H1 (cell line): ENCODE results near the gene CIAO2B. TPM values are rescaled to one million over a fixed set of nuclear protein-coding genes. Genes with fewer than 3 reads are reported as not detected.

Experiments
- CTCF ChIA-PET: fragments of 300-600 bp; sonication (Branson Sonifier 250); formaldehyde crosslinking; loops from one replicate; lab custom pipeline; 2021; ENCODE audit not compliant: partially characterized antibody; lab: Charles Lee
- POLR2A ChIA-PET: fragments of 300-600 bp; sonication (Branson Sonifier 250); formaldehyde crosslinking; loops from one replicate; lab custom pipeline; 2021; ENCODE audit warnings: inconsistent platforms; ENCODE audit not compliant: partially characterized antibody; lab: Charles Lee
- DNase-seq, 2 experiments: peaks; one replicate each; pipeline versions ENCODE4 v3.0.0 to v3.0.0-alpha.2; 2010 to 2022; ENCODE audit warnings: low spot score in 2 of 2, low read depth in 1 of 2, mixed read lengths in 1 of 2
- FAIRE-seq: peaks from 2 replicates; lab custom pipeline; 2011; peaks lifted over from hg19 to GRCh38; lab: Jason Lieb, UNC
- H2AFZ ChIP-seq: 2 replicates; pipeline ENCODE4 v1.8.1; 2012; ENCODE audit warnings: low read length, inconsistent platforms
- H2AK5ac ChIP-seq: 2 replicates; pipeline ENCODE4 v1.6.1; 2013; ENCODE audit warnings: low read depth, low read length
- H2BK120ac ChIP-seq: replicated peaks from 2 replicates; pipeline ENCODE3; 2013; ENCODE audit warnings: low read depth, low read length, inconsistent platforms
- H2BK12ac ChIP-seq: 2 replicates; pipeline ENCODE4 v1.6.1; 2013; ENCODE audit warnings: low read depth, low read length
- H2BK15ac ChIP-seq: 2 replicates; pipeline ENCODE4 v1.6.1; 2013; ENCODE audit warnings: low read length
- H2BK20ac ChIP-seq: 2 replicates; pipeline ENCODE4 v1.6.1; 2013; ENCODE audit warnings: low read length
- H2BK5ac ChIP-seq: 2 replicates; pipeline ENCODE4 v1.6.1; 2013; ENCODE audit warnings: low read depth, low read length
- H3K14ac ChIP-seq: 2 replicates; pipeline ENCODE4 v1.6.1; 2013; ENCODE audit warnings: inconsistent platforms; ENCODE audit not compliant: insufficient read length
- H3K18ac ChIP-seq: 2 replicates; pipeline ENCODE4 v1.6.1; 2013; ENCODE audit warnings: low read length; ENCODE audit errors: extremely low read depth
- H3K23ac ChIP-seq: 2 replicates; pipeline ENCODE4 v1.6.1; 2013; ENCODE audit warnings: inconsistent platforms; ENCODE audit not compliant: insufficient read length
- H3K23me2 ChIP-seq: 2 replicates; pipeline ENCODE4 v1.6.1; 2013; ENCODE audit warnings: low read depth, low read length
- H3K27ac ChIP-seq: 2 replicates; pipeline ENCODE4 v1.6.1; 2011; ENCODE audit warnings: low read depth, low read length, inconsistent platforms
- H3K27me3 ChIP-seq, 4 experiments: replicated peaks in 1 of 4; 1 replicate in 1 of 4; 2 replicates in 3 of 4; pipeline versions ENCODE4 v1.6.1 to v1.8.1; 2011 to 2013; ENCODE audit warnings: low read length in 3 of 4, mild to moderate bottlenecking in 3 of 4, inconsistent platforms in 2 of 4, mixed read lengths in 2 of 4, moderate library complexity in 1 of 4; ENCODE audit not compliant: control insufficient read depth in 3 of 4, insufficient read depth in 3 of 4; ENCODE audit errors: extremely low read depth in 1 of 4
- H3K36me3 ChIP-seq, 4 experiments: 2 replicates each; pipeline versions ENCODE4 v1.6.1 to v1.8.1; 2011 to 2013; ENCODE audit warnings: mild to moderate bottlenecking in 4 of 4, low read length in 3 of 4, moderate library complexity in 2 of 4, control low read depth in 1 of 4, inconsistent platforms in 1 of 4; ENCODE audit not compliant: insufficient read depth in 4 of 4, control insufficient read depth in 2 of 4
- H3K4ac ChIP-seq: replicated peaks from 2 replicates; pipeline ENCODE3; 2013; ENCODE audit warnings: low read length, low read depth, mixed read lengths, inconsistent platforms; ENCODE audit not compliant: insufficient read length
- H3K4me1 ChIP-seq, 4 experiments: replicated peaks in 1 of 4; 1 replicate in 1 of 4; 2 replicates in 3 of 4; pipeline versions ENCODE4 v1.6.1 to v1.8.1; 2011 to 2013; ENCODE audit warnings: low read length in 3 of 4, inconsistent platforms in 2 of 4, mixed read lengths in 1 of 4; ENCODE audit not compliant: insufficient read depth in 4 of 4, control insufficient read depth in 3 of 4
- H3K4me2 ChIP-seq, 2 experiments: 2 replicates each; pipeline versions ENCODE4 v1.6.1 to v1.8.1; 2011 to 2013; ENCODE audit warnings: low read depth in 2 of 2, low read length in 2 of 2, control low read depth in 1 of 2, inconsistent platforms in 1 of 2, mild to moderate bottlenecking in 1 of 2; ENCODE audit not compliant: insufficient read depth in 1 of 2
- H3K4me3 ChIP-seq, 4 experiments: fragments of 200-600, 300-600 bp in 1 of 4; sonication (generic), shearing (Covaris generic), sonication (Bioruptor Twin) in 1 of 4; 2 replicates each; pipeline versions ENCODE4 v1.5.1 to v1.8.1; 2011 to 2016; ENCODE audit warnings: low read length in 4 of 4, low read depth in 3 of 4, control low read depth in 2 of 4, inconsistent platforms in 2 of 4, mild to moderate bottlenecking in 2 of 4, mixed read lengths in 1 of 4, moderate library complexity in 1 of 4; ENCODE audit not compliant: insufficient read depth in 2 of 4; ENCODE audit errors: extremely low read depth in 1 of 4
- H3K56ac ChIP-seq: replicated peaks from 2 replicates; pipeline ENCODE3; 2013; ENCODE audit warnings: low read depth, mild to moderate bottlenecking, mixed read lengths, low read length, inconsistent platforms; ENCODE audit not compliant: insufficient read length
- H3K79me1 ChIP-seq: 2 replicates; pipeline ENCODE4 v1.6.1; 2013; ENCODE audit warnings: low read depth, low read length, control low read depth
- H3K79me2 ChIP-seq, 2 experiments: 2 replicates each; pipeline versions ENCODE4 v1.6.1 to v1.8.1; 2012 to 2013; ENCODE audit warnings: low read length in 2 of 2, mild to moderate bottlenecking in 2 of 2, inconsistent platforms in 1 of 2; ENCODE audit not compliant: insufficient read depth in 2 of 2, control insufficient read depth in 1 of 2
- H3K9ac ChIP-seq, 4 experiments: replicated peaks in 1 of 4; 1 replicate in 1 of 4; 2 replicates in 3 of 4; pipeline versions ENCODE4 v1.6.1 to v1.8.1; 2011 to 2013; ENCODE audit warnings: low read depth in 3 of 4, low read length in 3 of 4, control low read depth in 2 of 4, mild to moderate bottlenecking in 2 of 4, moderate library complexity in 2 of 4, inconsistent platforms in 1 of 4; ENCODE audit errors: extremely low read depth in 1 of 4
- H3K9me3 ChIP-seq, 2 experiments: 2 replicates each; pipeline versions ENCODE4 v1.6.1 to v1.8.1; 2012 to 2013; ENCODE audit warnings: mild to moderate bottlenecking in 2 of 2, moderate library complexity in 2 of 2, control low read depth in 1 of 2, inconsistent platforms in 1 of 2, low read depth in 1 of 2, low read length in 1 of 2, mixed read lengths in 1 of 2; ENCODE audit not compliant: insufficient read depth in 2 of 2
- H4K20me1 ChIP-seq, 2 experiments: replicated peaks in 1 of 2; 2 replicates each; pipeline versions ENCODE3 to v1.8.1; 2011 to 2013; ENCODE audit warnings: inconsistent platforms in 2 of 2, low read length in 2 of 2, mild to moderate bottlenecking in 1 of 2; ENCODE audit not compliant: insufficient read depth in 2 of 2, control insufficient read depth in 1 of 2
- H4K5ac ChIP-seq: 2 replicates; pipeline ENCODE4 v1.6.1; 2013; ENCODE audit warnings: low read length, low read depth, mixed read lengths, inconsistent platforms; ENCODE audit not compliant: insufficient read length
- H4K8ac ChIP-seq: 2 replicates; pipeline ENCODE4 v1.8.0; 2013; ENCODE audit warnings: mild to moderate bottlenecking, moderate library complexity, low read length, inconsistent platforms; ENCODE audit not compliant: insufficient read depth; ENCODE audit errors: extremely low read depth
- H4K91ac ChIP-seq: replicated peaks from 2 replicates; pipeline ENCODE3; 2013; ENCODE audit warnings: low read length, mixed read lengths, inconsistent platforms; ENCODE audit not compliant: insufficient read length
- ATF2 ChIP-seq: IDR thresholded peaks from 2 replicates; pipeline ENCODE4 v1.6.1; 2012; ENCODE audit warnings: low read length, inconsistent platforms
- CREB1 ChIP-seq: IDR thresholded peaks from 2 replicates; pipeline ENCODE4 v1.6.1; 2012; ENCODE audit warnings: inconsistent platforms
- CTCF ChIP-seq, 3 experiments: IDR thresholded peaks; 1 replicate in 2 of 3; 2 replicates in 1 of 3; pipeline versions ENCODE4 v1.5.1 to v1.6.1; 2011; ENCODE audit warnings: low read length in 3 of 3, mild to moderate bottlenecking in 3 of 3, inconsistent platforms in 2 of 3, low read depth in 1 of 3, moderate library complexity in 1 of 3; ENCODE audit not compliant: insufficient read depth in 1 of 3; ENCODE audit errors: control extremely low read depth in 1 of 3
- KDM5A ChIP-seq: fragments of 200-600 bp; IDR thresholded peaks from 2 replicates; pipeline ENCODE4 v1.7.1; 2012; ENCODE audit warnings: mild to moderate bottlenecking, low read length, inconsistent platforms, mixed read lengths
- RFX5 ChIP-seq: IDR thresholded peaks from 2 replicates; pipeline ENCODE4 v1.6.1; 2011; ENCODE audit warnings: low read depth, low read length, improper control_type of control experiment, borderline replicate concordance
- RNF2 ChIP-seq: fragments of 200-900, 300-1000 bp; sonication (generic); IDR thresholded peaks from 2 replicates; pipeline ENCODE4 v1.7.1; 2016; ENCODE audit warnings: borderline replicate concordance, low read depth, mild to moderate bottlenecking, antibody characterized with exemption, low read length; ENCODE audit not compliant: poor library complexity, severe bottlenecking; ENCODE audit errors: missing control alignments
- SIN3A ChIP-seq, 2 experiments: IDR thresholded peaks in 1 of 2; conservative IDR thresholded peaks in 1 of 2; 2 replicates each; pipeline ENCODE4 v1.6.1; 2011 to 2012; ENCODE audit warnings: low read length in 2 of 2, improper control_type of control experiment in 1 of 2, low read depth in 1 of 2, mild to moderate bottlenecking in 1 of 2
- SUZ12 ChIP-seq: fragments of 200-600 bp; sonication (generic); IDR thresholded peaks from 2 replicates; pipeline ENCODE4 v1.6.1; 2012; ENCODE audit warnings: mild to moderate bottlenecking, inconsistent platforms, low read length, moderate library complexity, mixed read lengths
- WGBS, 2 experiments: shearing (Covaris generic) in 1 of 2; methylation state at CpG; one replicate each; pipeline versions ENCODE4 v1.1.6 to v1.1.7; 2013 to 2015; ENCODE audit warnings: low lambda C conversion rate in 2 of 2, mixed read lengths in 2 of 2, inconsistent platforms in 1 of 2, low coverage in 1 of 2, missing lambda C conversion rate in 1 of 2; ENCODE audit not compliant: insufficient replicate concordance in 2 of 2, insufficient coverage in 1 of 2, insufficient read length in 1 of 2; ENCODE audit errors: extremely low coverage in 1 of 2, missing lambda C conversion rate in 1 of 2; 5-methylcytosine and 5-hydroxymethylcytosine counted together
- polyA plus RNA-seq, 7 experiments: library from polyadenylated mRNA; depleted of rRNA in 3 of 7; stranded (reverse) in 5 of 7; unstranded in 2 of 7; fragments of >200 nt in 5 of 7; fragments of 200-250 nt in 2 of 7; gene quantifications; 1 replicate in 5 of 7; 2 replicates in 1 of 7; 4 replicates in 1 of 7; pipeline versions ENCODE4 v1.2.1 to v1.2.3, GENCODE V29; 2011 to 2013; ENCODE audit warnings: missing spikeins in 2 of 7, mixed read lengths in 2 of 7
- total RNA-seq: library from RNA; stranded (reverse); fragmentation: NEBNext Ultra II Directional; extraction: Animal tissue kit (Norgen Biotek cat#: 25700); gene quantifications from 2 replicates; pipeline ENCODE4 v1.2.1, GENCODE V29; 2021

CIAO2B gene
- total and polyA plus RNA-seq, 2 of the 8 experiments (the other 6 are each of a cell fraction or from before 2014, with no cell fraction given), result 65.6 to 248 TPM

- WGBS, 2 experiments, result 77% methylated on average over 4 of the region's 4 CpGs; no CpG with 5 or more reads in 1 of the 2 experiments
These were observed 20.5 kb downstream of the CIAO2B start for GRCh38 chr16:66913711-66914110.

More at GRCh38 chr16:66913711-66914110, 20.5 kb downstream of the CIAO2B start:
- no peak overlapping the region for H2BK12ac ChIP-seq
- H3K23me2 ChIP-seq, result peaks cover 3% of the 10 kb centered on the region; the same call in 1 of the 2 replicates
- H2AK5ac ChIP-seq, result no peak overlapping the region
- H3K14ac ChIP-seq, result no peak overlapping the region
- DNase-seq, result no peak
- H2BK20ac ChIP-seq, result no peak overlapping the region
- H2AFZ ChIP-seq, result no peak overlapping the region
- H4K20me1 ChIP-seq, result peaks cover 0 to 5% of the 10 kb centered on the region in 2 experiments
- H3K56ac ChIP-seq, result no peak overlapping the region
- no peak overlapping the region for H3K4me3 ChIP-seq
- no peak overlapping the region for H3K9ac ChIP-seq
- no peaks in the 10 kb centered on the region for H3K36me3 ChIP-seq
- no peaks in the 10 kb centered on the region for H3K9me3 ChIP-seq
- H4K5ac ChIP-seq, result no peak overlapping the region
- H3K23ac ChIP-seq, result no peak overlapping the region
- H3K79me2 ChIP-seq, result no peaks in the 10 kb centered on the region
- H3K27me3 ChIP-seq, result no peaks in the 10 kb centered on the region; a peak in 2 of 7 replicates
- no peak for FAIRE-seq
- no peak overlapping the region for H2BK15ac ChIP-seq
- no peaks in the 10 kb centered on the region for H3K79me1 ChIP-seq
- POLR2A ChIA-PET, result no interaction called here
- H2BK5ac ChIP-seq, result no peak overlapping the region
- peaks cover 0 to 3% (median 0%) of the 10 kb centered on the region in 4 experiments; a peak in 1 of 7 replicates for H3K4me1 ChIP-seq
- TF ChIP-seq RNF2 (no peak), SUZ12 (no peak), CREB1 (no peak), CTCF (IDR thresholded peaks at IDR 0.05; ENCODE audit: control extremely low read depth in 1 of 3, insufficient read depth in 1 of 3, low read depth in 1 of 3, low read length in 3 of 3) (no peak), KDM5A (no peak), SIN3A (conservative IDR thresholded peaks at IDR 0.05 in 1 of 2, IDR thresholded peaks at IDR 0.05 in 1 of 2; ENCODE audit: low read depth in 1 of 2, low read length in 2 of 2) (no peak), RFX5 (no peak), ATF2 (no peak)
- no peak overlapping the region for H3K18ac ChIP-seq
- CTCF ChIA-PET, result interaction anchor here (1.0 to 42.0 kb wide), 4 partner anchors 2 to 47 kb away, joined by 4 to 1009 read pairs (median 507); partner anchors contain the start of genes CDH16, CES3, PDP2 and RRAD
- H3K4ac ChIP-seq, result no peak overlapping the region
- H3K27ac ChIP-seq, result no peak overlapping the region
- H4K91ac ChIP-seq, result no peak overlapping the region
- H2BK120ac ChIP-seq, result no peak overlapping the region
- H3K4me2 ChIP-seq, result no peak overlapping the region
- no peak overlapping the region for H4K8ac ChIP-seq
